ENCODE results near the gene TLN1. TPM values are rescaled to one million over a fixed set of nuclear protein-coding genes. Genes with fewer than 3 reads are reported as not detected.

TLN1 gene
- total and polyA plus RNA-seq, 4 donors, result 71.5 to 501 (median 262) TPM

- ATAC-seq (ENCODE audit: insufficient read depth, low FRiP score), result no peak
- H3K4me1 ChIP-seq (ENCODE audit: control insufficient read depth in 5 of 5, insufficient read depth in 5 of 5, low read length in 5 of 5), result peaks cover 0 to 23% (median 13%) of the 10 kb centered on the region in 5 donors
- no peak overlapping the region for H3K9ac ChIP-seq (ENCODE audit: insufficient read depth in 1 of 2, low read length in 2 of 2)
- WGBS, 2 donors, result 96% methylated on average over 4 of the region's 4 CpGs
- no peaks in the 10 kb centered on the region for H3K27me3 ChIP-seq (ENCODE audit: control insufficient read depth in 3 of 3, insufficient read depth in 3 of 3, low read length in 2 of 3)
- H3K4me3 ChIP-seq, result no peak overlapping the region
- peaks cover 0 to 3% (median 2%) of the 10 kb centered on the region in 4 donors for H3K36me3 ChIP-seq (ENCODE audit: control insufficient read depth in 4 of 4, insufficient read depth in 4 of 4, low read length in 4 of 4)
- no peak for DNase-seq
- no peaks in the 10 kb centered on the region for H3K9me3 ChIP-seq (ENCODE audit: control insufficient read depth in 4 of 4, insufficient read depth in 3 of 4, low read length in 3 of 4)
- TF ChIP-seq CTCF (IDR thresholded peaks at IDR 0.05; ENCODE audit: control extremely low read depth, extremely low read depth), result no peak
- no peak overlapping the region for H3K27ac ChIP-seq (ENCODE audit: low read depth in 1 of 2, low read length in 1 of 2)
Observed at GRCh38 chr9:35759795-35760194, 27.8 kb upstream of the TLN1 start.

GRCh38 chr9:35758475-35759050 lies 26.6 kb upstream of the TLN1 start:
- ATAC-seq (ENCODE audit: insufficient read depth, low FRiP score), result no peak
- Histone ChIP-seq H3K27me3 (ENCODE audit: control insufficient read depth in 3 of 3, insufficient read depth in 3 of 3, low read length in 2 of 3) (no peaks in the 10 kb centered on the region), H3K9ac (ENCODE audit: insufficient read depth in 1 of 2, low read length in 2 of 2) (peak overlapping the region in 1 of 2 donors; percentile 14), H3K27ac (ENCODE audit: low read depth in 1 of 2, low read length in 1 of 2) (peak overlapping the region in 1 of 2 donors; percentile 6), H3K4me3 (no peak overlapping the region), H3K4me1 (ENCODE audit: control insufficient read depth in 5 of 5, insufficient read depth in 5 of 5, low read length in 5 of 5) (peaks cover 0 to 23% (median 13%) of the 10 kb centered on the region in 5 donors), H3K36me3 (ENCODE audit: control insufficient read depth in 4 of 4, insufficient read depth in 4 of 4, low read length in 4 of 4) (peaks cover 0 to 11% (median 10%) of the 10 kb centered on the region in 4 donors), H3K9me3 (ENCODE audit: control insufficient read depth in 4 of 4, insufficient read depth in 3 of 4, low read length in 3 of 4) (no peaks in the 10 kb centered on the region)
- DNase-seq, result peak in 2 of 3 donors; percentile 47 to 61
- no peak for TF ChIP-seq CTCF (IDR thresholded peaks at IDR 0.05; ENCODE audit: control extremely low read depth, extremely low read depth)
- 16 to 28% methylated on average over 3 of the region's 3 CpGs for WGBS, 2 donors

- H3K36me3 ChIP-seq (ENCODE audit: control insufficient read depth in 4 of 4, insufficient read depth in 4 of 4, low read length in 4 of 4), result peaks cover 7 to 18% (median 16%) of the 10 kb centered on the region in 4 donors
- no peak for TF ChIP-seq CTCF (IDR thresholded peaks at IDR 0.05; ENCODE audit: control extremely low read depth, extremely low read depth)
- no peak for ATAC-seq (ENCODE audit: insufficient read depth, low FRiP score)
- DNase-seq, result no peak
- H3K4me3 ChIP-seq, result no peak overlapping the region
- H3K4me1 ChIP-seq (ENCODE audit: control insufficient read depth in 5 of 5, insufficient read depth in 5 of 5, low read length in 5 of 5), result peaks cover 0 to 23% (median 13%) of the 10 kb centered on the region in 5 donors
- H3K9ac ChIP-seq (ENCODE audit: insufficient read depth in 1 of 2, low read length in 2 of 2), result peak overlapping the region in 1 of 2 donors; percentile 66
- no peak overlapping the region for H3K27ac ChIP-seq (ENCODE audit: low read depth in 1 of 2, low read length in 1 of 2)
- no peaks in the 10 kb centered on the region for H3K9me3 ChIP-seq (ENCODE audit: control insufficient read depth in 4 of 4, insufficient read depth in 3 of 4, low read length in 3 of 4)
- no peaks in the 10 kb centered on the region for H3K27me3 ChIP-seq (ENCODE audit: control insufficient read depth in 3 of 3, insufficient read depth in 3 of 3, low read length in 2 of 3)
Observed at GRCh38 chr9:35757892-35758275, 25.9 kb upstream of the TLN1 start.
